ENCODE measurements around the gene HSD17B3.

HSD17B3 gene

DNA sequence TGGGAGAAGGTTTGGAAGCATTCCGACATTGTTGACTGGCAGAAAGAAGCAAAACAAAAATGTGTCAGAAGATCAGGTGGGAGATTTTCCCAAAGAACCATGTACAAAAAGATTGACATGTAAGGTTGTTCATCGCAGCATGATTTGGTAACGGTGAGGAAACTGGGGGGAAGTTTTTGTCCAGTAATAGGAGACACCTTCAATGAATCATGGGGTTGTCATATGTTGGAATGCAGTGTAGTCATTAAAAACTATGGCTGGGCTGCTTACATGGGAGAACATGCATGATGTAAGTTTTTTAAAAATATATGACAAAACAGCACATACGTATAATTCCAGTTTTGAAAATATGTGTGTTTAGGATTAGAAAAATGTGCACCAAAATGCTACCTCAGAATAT lies 50.5 kb downstream of the HSD17B3 start:
- Histone ChIP-seq H3K9ac (ENCODE audit: low read depth, low read length, poor library complexity, severe bottlenecking) (no peak overlapping the region), H4K20me1 (ENCODE audit: insufficient read depth, low read length, poor library complexity, severe bottlenecking) (no peaks in the 10 kb centered on the region), H3K79me2 (ENCODE audit: insufficient read depth, low read length) (no peaks in the 10 kb centered on the region), H3K4me3 (ENCODE audit: low read length, poor library complexity, severe bottlenecking) (no peak overlapping the region), H3K4me2 (ENCODE audit: low read depth, low read length, poor library complexity, severe bottlenecking) (no peak overlapping the region), H3K27me3 (ENCODE audit: insufficient read depth, low read length, poor library complexity, severe bottlenecking) (peaks cover 75% of the 10 kb centered on the region), H2AFZ (ENCODE audit: low read length) (no peak overlapping the region), H3K36me3 (ENCODE audit: insufficient read depth, low read length) (no peaks in the 10 kb centered on the region), H3F3A (ENCODE audit: low read depth) (no peaks in the 10 kb centered on the region), H3K9me2 (replicated peaks; ENCODE audit: low read depth, low read length) (no peaks in the 10 kb centered on the region), H3K9me3 (ENCODE audit: insufficient read depth, low read depth, low read length) (no peaks in the 10 kb centered on the region), H3K4me1 (ENCODE audit: insufficient read depth, low read length, poor library complexity, severe bottlenecking) (no peaks in the 10 kb centered on the region)
- TF ChIP-seq, protein P1, sequence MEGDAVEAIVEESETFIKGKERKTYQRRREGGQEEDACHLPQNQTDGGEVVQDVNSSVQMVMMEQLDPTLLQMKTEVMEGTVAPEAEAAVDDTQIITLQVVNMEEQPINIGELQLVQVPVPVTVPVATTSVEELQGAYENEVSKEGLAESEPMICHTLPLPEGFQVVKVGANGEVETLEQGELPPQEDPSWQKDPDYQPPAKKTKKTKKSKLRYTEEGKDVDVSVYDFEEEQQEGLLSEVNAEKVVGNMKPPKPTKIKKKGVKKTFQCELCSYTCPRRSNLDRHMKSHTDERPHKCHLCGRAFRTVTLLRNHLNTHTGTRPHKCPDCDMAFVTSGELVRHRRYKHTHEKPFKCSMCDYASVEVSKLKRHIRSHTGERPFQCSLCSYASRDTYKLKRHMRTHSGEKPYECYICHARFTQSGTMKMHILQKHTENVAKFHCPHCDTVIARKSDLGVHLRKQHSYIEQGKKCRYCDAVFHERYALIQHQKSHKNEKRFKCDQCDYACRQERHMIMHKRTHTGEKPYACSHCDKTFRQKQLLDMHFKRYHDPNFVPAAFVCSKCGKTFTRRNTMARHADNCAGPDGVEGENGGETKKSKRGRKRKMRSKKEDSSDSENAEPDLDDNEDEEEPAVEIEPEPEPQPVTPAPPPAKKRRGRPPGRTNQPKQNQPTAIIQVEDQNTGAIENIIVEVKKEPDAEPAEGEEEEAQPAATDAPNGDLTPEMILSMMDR (conservative IDR thresholded peaks at IDR 0.05; ENCODE audit: low read length) = no peak
- no peak for TF ChIP-seq EZH2phosphoT487 (IDR thresholded peaks at IDR 0.05; ENCODE audit: borderline replicate concordance)

DNA sequence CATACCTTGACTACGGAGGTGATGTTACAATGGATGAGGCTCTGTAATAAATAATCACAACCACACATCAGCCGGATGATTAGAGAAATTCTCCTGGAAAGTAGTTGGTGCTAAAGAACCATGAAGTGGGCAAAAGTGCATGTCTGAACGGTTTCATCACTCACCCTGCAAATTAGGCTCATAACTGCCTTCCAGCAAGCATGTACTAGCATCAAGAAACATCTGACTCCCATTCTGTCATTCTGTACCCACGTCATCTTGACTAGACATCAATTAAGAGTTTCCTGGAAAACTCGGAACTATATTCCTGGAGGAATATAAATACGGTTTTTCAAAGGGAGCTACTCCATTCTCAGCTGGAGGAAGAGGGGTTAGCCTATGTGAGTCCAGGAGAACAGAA lies 52.2 kb downstream of the HSD17B3 start:
- Histone ChIP-seq H3K4me2 (ENCODE audit: low read depth, low read length, poor library complexity, severe bottlenecking) (no peak overlapping the region), H3F3A (ENCODE audit: low read depth) (no peaks in the 10 kb centered on the region), H4K20me1 (ENCODE audit: insufficient read depth, low read length, poor library complexity, severe bottlenecking) (no peaks in the 10 kb centered on the region), H3K79me2 (ENCODE audit: insufficient read depth, low read length) (no peaks in the 10 kb centered on the region), H2AFZ (ENCODE audit: low read length) (no peak overlapping the region), H3K27me3 (ENCODE audit: insufficient read depth, low read length, poor library complexity, severe bottlenecking) (peaks cover 90% of the 10 kb centered on the region), H3K9me2 (replicated peaks; ENCODE audit: low read depth, low read length) (no peaks in the 10 kb centered on the region), H3K4me1 (ENCODE audit: insufficient read depth, low read length, poor library complexity, severe bottlenecking) (no peaks in the 10 kb centered on the region), H3K9me3 (ENCODE audit: insufficient read depth, low read depth, low read length) (no peaks in the 10 kb centered on the region; the same call in 1 of the 2 replicates), H3K36me3 (ENCODE audit: insufficient read depth, low read length) (no peaks in the 10 kb centered on the region), H3K4me3 (ENCODE audit: low read length, poor library complexity, severe bottlenecking) (no peak overlapping the region), H3K9ac (ENCODE audit: low read depth, low read length, poor library complexity, severe bottlenecking) (no peak overlapping the region)
- TF ChIP-seq, protein P1 (conservative IDR thresholded peaks at IDR 0.05; ENCODE audit: low read length) = no peak
- no peak for TF ChIP-seq EZH2phosphoT487 (IDR thresholded peaks at IDR 0.05; ENCODE audit: borderline replicate concordance)

DNA sequence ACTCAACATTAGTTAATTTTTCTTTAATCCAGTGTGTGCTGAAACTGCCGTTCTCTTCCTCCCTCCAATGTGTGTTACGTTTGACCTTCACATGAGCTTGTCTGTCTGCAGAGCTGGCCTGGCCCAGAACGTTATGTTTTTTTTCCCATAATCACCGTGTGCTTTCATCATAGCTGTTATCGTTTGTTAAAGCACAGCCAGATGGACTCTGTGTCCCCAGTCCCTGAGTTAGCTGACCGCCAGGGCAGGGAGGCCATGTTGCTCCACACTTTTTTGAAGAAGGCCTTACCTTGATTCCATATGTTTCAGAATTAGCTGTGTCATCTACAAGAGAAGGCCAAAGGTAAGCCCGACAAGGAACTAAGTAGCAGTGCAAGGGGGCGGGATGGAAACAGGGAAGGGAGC lies 55.7 kb downstream of the HSD17B3 start:
- Histone ChIP-seq H3K79me2 (ENCODE audit: insufficient read depth, low read length) (no peaks in the 10 kb centered on the region), H3K4me1 (ENCODE audit: insufficient read depth, low read length, poor library complexity, severe bottlenecking) (no peaks in the 10 kb centered on the region), H3F3A (ENCODE audit: low read depth) (no peaks in the 10 kb centered on the region), H4K20me1 (ENCODE audit: insufficient read depth, low read length, poor library complexity, severe bottlenecking) (no peaks in the 10 kb centered on the region), H3K4me2 (ENCODE audit: low read depth, low read length, poor library complexity, severe bottlenecking) (no peak overlapping the region), H3K4me3 (ENCODE audit: low read length, poor library complexity, severe bottlenecking) (no peak overlapping the region), H2AFZ (ENCODE audit: low read length) (no peak overlapping the region), H3K36me3 (ENCODE audit: insufficient read depth, low read length) (no peaks in the 10 kb centered on the region), H3K9ac (ENCODE audit: low read depth, low read length, poor library complexity, severe bottlenecking) (no peak overlapping the region), H3K27me3 (ENCODE audit: insufficient read depth, low read length, poor library complexity, severe bottlenecking) (peaks cover 84% of the 10 kb centered on the region), H3K9me3 (ENCODE audit: insufficient read depth, low read depth, low read length) (no peaks in the 10 kb centered on the region; the same call in 1 of the 2 replicates), H3K9me2 (replicated peaks; ENCODE audit: low read depth, low read length) (no peaks in the 10 kb centered on the region)
- TF ChIP-seq EZH2phosphoT487 (IDR thresholded peaks at IDR 0.05; ENCODE audit: borderline replicate concordance) = no peak
- TF ChIP-seq, protein P1 (conservative IDR thresholded peaks at IDR 0.05; ENCODE audit: low read length) = no peak
